ENCODE measurements around the gene RPS8.
"Not testable (repeated sequence)": the region's sequence is repeated elsewhere in the genome, so short reads cannot be mapped to it uniquely, and the experiment has no call there.

The RPS8 gene

DNA sequence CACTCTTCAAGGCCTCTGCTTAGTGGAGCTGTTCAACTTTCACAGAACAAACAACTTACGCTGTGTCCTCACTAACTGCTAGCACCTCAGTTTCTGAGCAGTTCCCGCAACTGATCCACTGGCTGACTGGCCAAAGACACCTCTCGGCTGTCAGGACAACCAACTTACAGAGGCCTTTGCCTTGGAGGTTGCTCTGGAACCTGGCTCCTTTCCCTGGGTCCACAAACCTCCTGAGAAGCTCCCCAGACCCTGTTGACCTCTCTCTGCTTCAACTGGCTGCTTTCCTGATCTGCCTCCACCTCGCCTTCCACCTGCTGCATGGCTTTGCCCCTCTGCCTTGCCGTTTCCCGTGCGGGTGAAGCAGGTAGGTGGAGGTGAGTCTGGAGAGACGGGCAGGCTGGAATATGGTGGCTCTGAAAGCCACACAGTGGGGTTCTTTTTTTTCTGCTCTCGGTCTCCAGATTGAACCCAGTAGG lies 45.9 kb downstream of the RPS8 start:
- no CpG with 5 or more reads among the region's 9 CpGs for WGBS, 2 donors (ENCODE audit: extremely low coverage in 2 of 2, insufficient read length in 2 of 2, insufficient replicate concordance in 1 of 2)

GRCh38 chr1:44822131-44822701 lies 46.9 kb downstream of the RPS8 start:
- Histone ChIP-seq H2BK12ac (ENCODE audit: low read length) (peak overlapping the region; percentile 24), H3K18ac (ENCODE audit: low read length) (peak overlapping the region; percentile 61), H3K9me3 (replicated peaks in 1 of 2; ENCODE audit: control insufficient read depth in 2 of 2, insufficient read depth in 1 of 2, low read depth in 1 of 2, low read length in 2 of 2) (peaks cover 0 to 7% of the 10 kb centered on the region in 2 donors), H3K4me3 (ENCODE audit: low read length in 2 of 2) (no peak overlapping the region), H3K9ac (ENCODE audit: low read depth, low read length, poor library complexity) (no peak overlapping the region), H3K27ac (replicated peaks; ENCODE audit: low read length) (no peak overlapping the region), H4K91ac (ENCODE audit: low read depth, low read length, poor library complexity) (no peak overlapping the region), H3K4me1 (ENCODE audit: control insufficient read depth in 2 of 2, insufficient read depth in 1 of 2, low read depth in 1 of 2, low read length in 2 of 2) (peaks cover 0 to 10% of the 10 kb centered on the region in 2 donors), H2BK5ac (ENCODE audit: low read length) (no peak overlapping the region), H4K8ac (ENCODE audit: low read depth, low read length) (peak overlapping the region; percentile 9), H3K4ac (ENCODE audit: low read length) (no peak overlapping the region), H3K79me1 (ENCODE audit: low read depth, low read length) (peaks cover 4% of the 10 kb centered on the region), H3K23ac (ENCODE audit: low read depth, low read length, poor library complexity) (no peak overlapping the region), H2AFZ (ENCODE audit: low read length) (no peak overlapping the region), H2BK120ac (ENCODE audit: low read depth, low read length) (peak overlapping the region; percentile 74), H2AK5ac (ENCODE audit: low read depth, low read length) (peak overlapping the region; percentile 97), H3K27me3 (ENCODE audit: control insufficient read depth in 3 of 3, insufficient read depth in 3 of 3, low read depth in 1 of 3, low read length in 3 of 3) (no peaks in the 10 kb centered on the region), H3K4me2 (ENCODE audit: insufficient read depth, low read length, poor library complexity, severe bottlenecking) (no peak overlapping the region), H3K36me3 (replicated peaks in 1 of 2; ENCODE audit: control insufficient read depth in 2 of 2, insufficient read depth in 2 of 2, low read length in 2 of 2) (no peaks in the 10 kb centered on the region), H3K14ac (ENCODE audit: low read length) (no peak overlapping the region), H2BK15ac (ENCODE audit: low read length) (peak overlapping the region; percentile 42)
- no CpG with 5 or more reads among the region's 6 CpGs for WGBS, 2 donors (ENCODE audit: extremely low coverage in 2 of 2, insufficient read length in 2 of 2, insufficient replicate concordance in 1 of 2)
- no peak for DNase-seq (ENCODE audit: low spot score)

More for the DNA sequence above, 45.9 kb downstream of the RPS8 start:
- Histone ChIP-seq H3K79me1 (ENCODE audit: low read depth, low read length) (peaks cover 4% of the 10 kb centered on the region), H3K27ac (replicated peaks; ENCODE audit: low read length) (peak overlapping the region; percentile 15), H2BK15ac (ENCODE audit: low read length) (peak overlapping the region; percentile 96), H3K23ac (ENCODE audit: low read depth, low read length, poor library complexity) (peak overlapping the region; percentile 92), H3K4me2 (ENCODE audit: insufficient read depth, low read length, poor library complexity, severe bottlenecking) (no peak overlapping the region), H3K4me3 (ENCODE audit: low read length in 2 of 2) (no peak overlapping the region), H3K9ac (ENCODE audit: low read depth, low read length, poor library complexity) (no peak overlapping the region), H3K4me1 (ENCODE audit: control insufficient read depth in 2 of 2, insufficient read depth in 1 of 2, low read depth in 1 of 2, low read length in 2 of 2) (peaks cover 0 to 10% of the 10 kb centered on the region in 2 donors), H3K4ac (ENCODE audit: low read length) (no peak overlapping the region), H3K18ac (ENCODE audit: low read length) (peak overlapping the region; percentile 55), H3K14ac (ENCODE audit: low read length) (peak overlapping the region; percentile 49), H3K9me3 (replicated peaks in 1 of 2; ENCODE audit: control insufficient read depth in 2 of 2, insufficient read depth in 1 of 2, low read depth in 1 of 2, low read length in 2 of 2) (peaks cover 0 to 7% of the 10 kb centered on the region in 2 donors), H2AFZ (ENCODE audit: low read length) (no peak overlapping the region), H3K36me3 (replicated peaks in 1 of 2; ENCODE audit: control insufficient read depth in 2 of 2, insufficient read depth in 2 of 2, low read length in 2 of 2) (no peaks in the 10 kb centered on the region), H2BK12ac (ENCODE audit: low read length) (no peak overlapping the region), H4K8ac (ENCODE audit: low read depth, low read length) (no peak overlapping the region), H2AK5ac (ENCODE audit: low read depth, low read length) (peak overlapping the region; percentile 93), H4K91ac (ENCODE audit: low read depth, low read length, poor library complexity) (no peak overlapping the region), H2BK5ac (ENCODE audit: low read length) (peak overlapping the region; percentile 2), H3K27me3 (ENCODE audit: control insufficient read depth in 3 of 3, insufficient read depth in 3 of 3, low read depth in 1 of 3, low read length in 3 of 3) (no peaks in the 10 kb centered on the region), H2BK120ac (ENCODE audit: low read depth, low read length) (no peak overlapping the region)
- DNase-seq (ENCODE audit: low spot score), result no peak

DNA sequence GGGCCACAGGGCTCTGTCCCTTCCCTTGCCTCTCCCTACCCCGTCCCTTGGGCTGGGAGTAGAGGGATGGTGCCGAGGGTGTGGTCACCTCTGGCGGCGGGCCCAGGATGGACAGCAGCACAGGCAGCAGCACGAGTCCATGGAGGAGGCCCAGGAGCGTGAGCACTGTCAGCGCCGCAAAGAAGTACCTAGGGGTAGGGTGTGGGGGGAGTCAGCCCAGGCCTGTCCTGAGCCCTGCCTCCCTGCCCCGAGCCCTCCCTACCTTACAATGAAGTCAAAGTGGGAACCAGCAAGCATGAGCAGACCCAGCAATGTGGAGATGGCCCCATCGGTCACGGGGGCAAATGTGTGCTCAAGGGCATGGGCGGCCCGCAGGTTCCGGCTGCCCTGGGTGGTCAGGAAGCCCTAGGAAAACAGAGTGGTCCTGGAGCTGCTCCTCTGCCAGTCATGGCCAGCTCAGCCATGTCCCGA lies 47.7 kb downstream of the RPS8 start:
- no peak for DNase-seq (ENCODE audit: low spot score)
- H3K4me1 ChIP-seq (ENCODE audit: control insufficient read depth in 2 of 2, insufficient read depth in 1 of 2, low read depth in 1 of 2, low read length in 2 of 2), result peaks cover 0 to 10% of the 10 kb centered on the region in 2 donors
- peak overlapping the region; percentile 42 for H2BK15ac ChIP-seq (ENCODE audit: low read length)
- H2AFZ ChIP-seq (ENCODE audit: low read length), result no peak overlapping the region
- H3K4me2 ChIP-seq (ENCODE audit: insufficient read depth, low read length, poor library complexity, severe bottlenecking), result no peak overlapping the region
- H2AK5ac ChIP-seq (ENCODE audit: low read depth, low read length), result peak overlapping the region; percentile 97
- H3K36me3 ChIP-seq (replicated peaks in 1 of 2; ENCODE audit: control insufficient read depth in 2 of 2, insufficient read depth in 2 of 2, low read length in 2 of 2), result no peaks in the 10 kb centered on the region
- H3K18ac ChIP-seq (ENCODE audit: low read length), result no peak overlapping the region
- WGBS, 2 donors (ENCODE audit: extremely low coverage in 2 of 2, insufficient read length in 2 of 2, insufficient replicate concordance in 1 of 2), result no CpG with 5 or more reads among the region's 15 CpGs
- H3K4me3 ChIP-seq (ENCODE audit: low read length in 2 of 2), result no peak overlapping the region
- peaks cover 0 to 7% of the 10 kb centered on the region in 2 donors for H3K9me3 ChIP-seq (replicated peaks in 1 of 2; ENCODE audit: control insufficient read depth in 2 of 2, insufficient read depth in 1 of 2, low read depth in 1 of 2, low read length in 2 of 2)
- H3K79me1 ChIP-seq (ENCODE audit: low read depth, low read length), result peaks cover 4% of the 10 kb centered on the region
- no peak overlapping the region for H2BK5ac ChIP-seq (ENCODE audit: low read length)
- no peaks in the 10 kb centered on the region for H3K27me3 ChIP-seq (ENCODE audit: control insufficient read depth in 3 of 3, insufficient read depth in 3 of 3, low read depth in 1 of 3, low read length in 3 of 3)
- H3K14ac ChIP-seq (ENCODE audit: low read length), result no peak overlapping the region
- peak overlapping the region; percentile 18 for H2BK12ac ChIP-seq (ENCODE audit: low read length)
- no peak overlapping the region for H4K8ac ChIP-seq (ENCODE audit: low read depth, low read length)
- peak overlapping the region; percentile 14 for H3K23ac ChIP-seq (ENCODE audit: low read depth, low read length, poor library complexity)
- H4K91ac ChIP-seq (ENCODE audit: low read depth, low read length, poor library complexity), result no peak overlapping the region
- no peak overlapping the region for H3K9ac ChIP-seq (ENCODE audit: low read depth, low read length, poor library complexity)
- peak overlapping the region; percentile 74 for H2BK120ac ChIP-seq (ENCODE audit: low read depth, low read length)
- H3K4ac ChIP-seq (ENCODE audit: low read length), result no peak overlapping the region
- no peak overlapping the region for H3K27ac ChIP-seq (replicated peaks; ENCODE audit: low read length)

GRCh38 chr1:44824392-44824791 lies 49.1 kb downstream of the RPS8 start:
- H2AK5ac ChIP-seq (ENCODE audit: low read depth, low read length); H3K4ac ChIP-seq (ENCODE audit: low read length); H3K79me1 ChIP-seq (ENCODE audit: low read depth, low read length); H2AFZ ChIP-seq (ENCODE audit: low read length); H3K27ac ChIP-seq (replicated peaks; ENCODE audit: low read length); H2BK15ac ChIP-seq (ENCODE audit: low read length); H4K8ac ChIP-seq (ENCODE audit: low read depth, low read length); DNase-seq (ENCODE audit: low spot score); H3K4me2 ChIP-seq (ENCODE audit: insufficient read depth, low read length, poor library complexity, severe bottlenecking); H3K18ac ChIP-seq (ENCODE audit: low read length); H2BK5ac ChIP-seq (ENCODE audit: low read length); H4K91ac ChIP-seq (ENCODE audit: low read depth, low read length, poor library complexity); H3K27me3 ChIP-seq (ENCODE audit: control insufficient read depth in 3 of 3, insufficient read depth in 3 of 3, low read depth in 1 of 3, low read length in 3 of 3); H3K4me3 ChIP-seq (ENCODE audit: low read length in 2 of 2); H3K9me3 ChIP-seq (replicated peaks in 1 of 2; ENCODE audit: control insufficient read depth in 2 of 2, insufficient read depth in 1 of 2, low read depth in 1 of 2, low read length in 2 of 2); H3K14ac ChIP-seq (ENCODE audit: low read length); H3K9ac ChIP-seq (ENCODE audit: low read depth, low read length, poor library complexity); H2BK12ac ChIP-seq (ENCODE audit: low read length); H3K4me1 ChIP-seq (ENCODE audit: control insufficient read depth in 2 of 2, insufficient read depth in 1 of 2, low read depth in 1 of 2, low read length in 2 of 2); H3K23ac ChIP-seq (ENCODE audit: low read depth, low read length, poor library complexity); H3K36me3 ChIP-seq (replicated peaks in 1 of 2; ENCODE audit: control insufficient read depth in 2 of 2, insufficient read depth in 2 of 2, low read length in 2 of 2); H2BK120ac ChIP-seq (ENCODE audit: low read depth, low read length): not testable (repeated sequence)
- no CpG with 5 or more reads among the region's 6 CpGs for WGBS, 2 donors (ENCODE audit: extremely low coverage in 2 of 2, insufficient read length in 2 of 2, insufficient replicate concordance in 1 of 2)

Data from neuronal stem cell (in vitro differentiated cells).